Activated T-cell treated with anti-CD3 and anti-CD28 coated beads, Interleukin-2, amount 50 U/mL, for 4 hours (primary cell): ENCODE measurements around the gene DTNBP1. TPM values are rescaled to one million over a fixed set of nuclear protein-coding genes. Genes with fewer than 3 reads are reported as not detected.
A peak's percentile ranks its signal among the peaks of the same experiment; 100 is the strongest.

ENCODE experiments used
- ATAC-seq, 2 donors: fragments of 200-7000 bp; cut with Tn5 transposase; one replicate each; pipeline ENCODE4 v1.10.0; 2021
- DNase-seq: peaks from one replicate; pipeline ENCODE4 v3.0.0-alpha.2; 2020
- H3K27me3 Mint-ChIP-seq: one replicate; pipeline ENCODE4 v1.8.0; 2021; ENCODE audit warnings: low read depth, mixed read lengths
- H3K36me3 Mint-ChIP-seq: one replicate; pipeline ENCODE4 v1.8.0; 2022; ENCODE audit warnings: mixed read lengths; ENCODE audit not compliant: insufficient read depth
- H3K4me1 Mint-ChIP-seq: one replicate; pipeline ENCODE4 v1.8.0; 2021; ENCODE audit warnings: low read depth, mixed read lengths
- H3K4me3 Mint-ChIP-seq: one replicate; pipeline ENCODE4 v1.8.0; 2021; ENCODE audit warnings: mild to moderate bottlenecking, moderate library complexity, mixed read lengths
- H3K9me3 Mint-ChIP-seq: one replicate; pipeline ENCODE4 v1.8.0; 2021; ENCODE audit warnings: mixed read lengths
- total RNA-seq, 3 donors: library from RNA; stranded (reverse); gene quantifications; one replicate each; pipeline ENCODE4 v1.2.1, GENCODE V29; 2021

Gene DTNBP1
- total RNA-seq, 3 donors from 2014 or later, result 17.2 to 22.0 (median 19.6) TPM

DNA sequence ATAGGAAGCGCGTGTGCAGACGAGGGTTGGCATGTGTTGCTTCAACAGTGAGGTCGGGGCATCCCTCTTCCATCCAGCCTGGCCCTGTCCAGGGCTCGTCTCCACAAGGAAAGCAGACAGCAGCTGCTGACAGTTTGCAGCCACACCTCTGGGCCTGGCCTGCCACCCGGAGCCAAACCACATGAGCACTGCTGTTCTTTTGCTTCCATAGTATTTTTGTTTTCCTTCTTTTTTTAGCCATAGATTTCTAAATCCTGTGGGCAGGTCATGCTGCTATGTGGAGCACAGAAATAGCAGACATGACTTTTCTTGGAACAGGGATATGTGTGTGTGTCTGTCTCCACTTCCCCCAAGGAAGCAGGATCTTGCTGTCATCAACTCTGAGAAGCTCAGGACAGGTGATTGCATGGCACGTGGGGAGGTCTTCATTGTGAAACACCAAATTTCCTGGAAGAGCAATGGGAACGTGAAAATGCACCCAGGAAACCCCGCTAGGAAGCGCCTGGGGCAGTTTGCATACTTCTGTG, 167.4 kb downstream of the DTNBP1 start:
- no peaks in the 10 kb centered on the region for H3K27me3 Mint-ChIP-seq
- DNase-seq, result no peak
- no peak for ATAC-seq
- no peak overlapping the region for H3K4me3 Mint-ChIP-seq
- peaks cover 38% of the 10 kb centered on the region for H3K36me3 Mint-ChIP-seq
- H3K4me1 Mint-ChIP-seq, result peaks cover 19% of the 10 kb centered on the region
- no peaks in the 10 kb centered on the region for H3K9me3 Mint-ChIP-seq

- DNase-seq (no peak), ATAC-seq (no peak)
- Mint-ChIP-seq H3K4me1 (peaks cover 24% of the 10 kb centered on the region), H3K36me3 (peaks cover 36% of the 10 kb centered on the region), H3K9me3 (no peaks in the 10 kb centered on the region), H3K27me3 (no peaks in the 10 kb centered on the region), H3K4me3 (no peak overlapping the region)
These were observed 169.2 kb downstream of the DTNBP1 start for GRCh38 chr6:15493437-15494168.

GRCh38 chr6:15491986-15492269, 170.9 kb downstream of the DTNBP1 start:
- no peak for DNase-seq
- no peaks in the 10 kb centered on the region for H3K27me3 Mint-ChIP-seq
- ATAC-seq, result no peak
- H3K9me3 Mint-ChIP-seq, result no peaks in the 10 kb centered on the region
- H3K36me3 Mint-ChIP-seq, result peaks cover 39% of the 10 kb centered on the region
- H3K4me3 Mint-ChIP-seq, result no peak overlapping the region
- H3K4me1 Mint-ChIP-seq, result peaks cover 24% of the 10 kb centered on the region

- ATAC-seq, result peak; percentile 80 to 82
- peaks cover 44% of the 10 kb centered on the region for H3K36me3 Mint-ChIP-seq
These were observed 171.4 kb downstream of the DTNBP1 start for GRCh38 chr6:15491255-15491985.

GRCh38 chr6:15490242-15491100, 172.4 kb downstream of the DTNBP1 start:
- Mint-ChIP-seq H3K4me1 (peaks cover 29% of the 10 kb centered on the region), H3K4me3 (no peak overlapping the region), H3K27me3 (no peaks in the 10 kb centered on the region), H3K9me3 (no peaks in the 10 kb centered on the region), H3K36me3 (peaks cover 36% of the 10 kb centered on the region)
- DNase-seq (no peak), ATAC-seq (no peak)

More at GRCh38 chr6:15491255-15491985, 171.4 kb downstream of the DTNBP1 start:
- DNase-seq, result peak; percentile 64
- peaks cover 24% of the 10 kb centered on the region for H3K4me1 Mint-ChIP-seq
- H3K9me3 Mint-ChIP-seq, result no peaks in the 10 kb centered on the region
- H3K4me3 Mint-ChIP-seq, result no peak overlapping the region
- H3K27me3 Mint-ChIP-seq, result no peaks in the 10 kb centered on the region

GRCh38 chr6:15489261-15489962, 173.4 kb downstream of the DTNBP1 start:
- Mint-ChIP-seq H3K9me3 (no peaks in the 10 kb centered on the region), H3K4me1 (peaks cover 33% of the 10 kb centered on the region), H3K4me3 (no peak overlapping the region)

DNA sequence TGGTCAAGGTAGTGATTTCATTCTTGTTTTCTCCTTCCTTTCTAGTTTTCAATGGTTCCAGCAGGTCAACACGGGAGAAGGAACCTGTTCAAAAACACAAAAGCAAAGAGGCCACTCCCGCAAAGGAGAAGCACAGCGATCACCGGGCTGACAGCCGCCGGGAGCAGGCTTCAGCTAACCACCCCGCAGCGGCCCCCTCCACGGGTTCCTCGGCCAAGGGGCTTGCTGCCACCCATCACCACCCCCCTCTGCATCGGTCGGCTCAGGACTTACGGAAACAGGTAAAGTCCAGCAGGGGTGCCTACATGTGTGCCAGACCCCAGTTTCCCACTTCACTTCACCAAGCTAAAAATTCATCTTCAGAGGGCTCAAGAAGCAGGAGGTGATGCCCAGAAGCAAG, 175.6 kb downstream of the DTNBP1 start:
- no peak overlapping the region for H3K4me3 Mint-ChIP-seq
- peaks cover 39% of the 10 kb centered on the region for H3K4me1 Mint-ChIP-seq
- no peak for ATAC-seq
- H3K9me3 Mint-ChIP-seq, result no peaks in the 10 kb centered on the region
- no peak for DNase-seq
- H3K36me3 Mint-ChIP-seq, result peaks cover 30% of the 10 kb centered on the region
- H3K27me3 Mint-ChIP-seq, result no peaks in the 10 kb centered on the region

More at GRCh38 chr6:15489261-15489962, 173.4 kb downstream of the DTNBP1 start:
- Mint-ChIP-seq H3K36me3 (peaks cover 35% of the 10 kb centered on the region), H3K27me3 (no peaks in the 10 kb centered on the region)
- DNase-seq, result no peak
- no peak for ATAC-seq

GRCh38 chr6:15485936-15486335, 176.9 kb downstream of the DTNBP1 start:
- Mint-ChIP-seq H3K4me1 (peaks cover 43% of the 10 kb centered on the region), H3K4me3 (no peak overlapping the region), H3K9me3 (no peaks in the 10 kb centered on the region), H3K36me3 (peaks cover 35% of the 10 kb centered on the region), H3K27me3 (no peaks in the 10 kb centered on the region)
- DNase-seq (no peak), ATAC-seq (no peak)

GRCh38 chr6:15484821-15485220, 178.0 kb downstream of the DTNBP1 start:
- H3K4me1 Mint-ChIP-seq, result peaks cover 42% of the 10 kb centered on the region
- H3K27me3 Mint-ChIP-seq, result no peaks in the 10 kb centered on the region
- ATAC-seq, result no peak
- H3K36me3 Mint-ChIP-seq, result peaks cover 38% of the 10 kb centered on the region
- H3K9me3 Mint-ChIP-seq, result no peaks in the 10 kb centered on the region
- no peak overlapping the region for H3K4me3 Mint-ChIP-seq
- DNase-seq, result no peak

GRCh38 chr6:15484140-15484539, 178.7 kb downstream of the DTNBP1 start:
- Mint-ChIP-seq H3K36me3 (peaks cover 36% of the 10 kb centered on the region), H3K4me1 (peaks cover 45% of the 10 kb centered on the region), H3K27me3 (no peaks in the 10 kb centered on the region)

DNA sequence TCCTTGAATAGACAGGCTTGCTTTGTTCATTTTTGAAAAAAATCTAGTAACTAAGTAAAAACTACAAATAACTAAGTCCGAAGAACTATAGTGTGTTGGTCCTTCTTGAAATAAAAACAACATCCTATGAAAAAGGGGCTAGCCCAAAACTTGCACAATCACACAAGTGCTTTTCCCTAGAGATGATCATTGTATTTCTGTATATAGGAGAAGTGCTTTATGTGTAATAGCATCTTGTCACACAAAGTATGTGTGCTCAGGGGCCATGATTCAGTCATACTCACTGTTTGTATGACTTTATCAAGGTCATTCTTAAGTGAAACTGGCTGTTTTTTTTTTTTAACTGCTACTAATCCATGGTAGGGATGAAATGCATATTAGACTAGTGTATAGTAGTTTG, 179.8 kb downstream of the DTNBP1 start:
- ATAC-seq (peak in 1 of 2 donors; percentile 36), DNase-seq (no peak)
- Mint-ChIP-seq H3K4me3 (no peak overlapping the region), H3K4me1 (peaks cover 48% of the 10 kb centered on the region), H3K9me3 (no peaks in the 10 kb centered on the region), H3K27me3 (no peaks in the 10 kb centered on the region), H3K36me3 (peaks cover 33% of the 10 kb centered on the region)

More at GRCh38 chr6:15484140-15484539, 178.7 kb downstream of the DTNBP1 start:
- Mint-ChIP-seq H3K9me3 (no peaks in the 10 kb centered on the region), H3K4me3 (no peak overlapping the region)
- ATAC-seq (no peak), DNase-seq (no peak)

- Mint-ChIP-seq H3K27me3 (no peaks in the 10 kb centered on the region), H3K4me1 (peaks cover 55% of the 10 kb centered on the region), H3K36me3 (peaks cover 26% of the 10 kb centered on the region), H3K4me3 (no peak overlapping the region), H3K9me3 (no peaks in the 10 kb centered on the region)
- peak; percentile 28 for DNase-seq
- peak; percentile 88 to 89 for ATAC-seq
These were observed 181.2 kb downstream of the DTNBP1 start for GRCh38 chr6:15481390-15482291.

DNA sequence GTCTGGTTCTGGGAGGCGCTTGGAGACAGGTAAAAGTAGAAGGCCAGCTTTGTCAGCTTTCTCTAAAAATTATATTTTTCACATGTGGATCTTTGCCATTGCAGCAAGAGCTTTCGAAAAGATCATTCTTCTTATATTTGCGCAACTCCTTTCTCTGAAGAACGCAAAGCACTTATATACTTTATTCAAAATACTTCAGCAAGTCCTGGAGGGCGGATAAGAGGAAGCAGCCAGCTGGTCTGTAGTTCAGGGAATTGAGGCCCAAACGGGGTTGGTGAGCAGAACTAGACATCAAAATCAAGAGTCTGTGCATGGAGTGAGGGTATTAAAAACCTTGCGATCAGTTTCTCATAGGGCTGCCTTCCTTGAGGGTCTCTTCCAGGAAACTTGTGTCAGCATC, 182.3 kb downstream of the DTNBP1 start:
- Mint-ChIP-seq H3K4me3 (no peak overlapping the region), H3K4me1 (peaks cover 53% of the 10 kb centered on the region), H3K9me3 (no peaks in the 10 kb centered on the region), H3K27me3 (no peaks in the 10 kb centered on the region), H3K36me3 (peaks cover 31% of the 10 kb centered on the region)
- no peak for DNase-seq
- ATAC-seq, result no peak
